ENCODE results near the gene GALNT9.

GALNT9 gene

DNA sequence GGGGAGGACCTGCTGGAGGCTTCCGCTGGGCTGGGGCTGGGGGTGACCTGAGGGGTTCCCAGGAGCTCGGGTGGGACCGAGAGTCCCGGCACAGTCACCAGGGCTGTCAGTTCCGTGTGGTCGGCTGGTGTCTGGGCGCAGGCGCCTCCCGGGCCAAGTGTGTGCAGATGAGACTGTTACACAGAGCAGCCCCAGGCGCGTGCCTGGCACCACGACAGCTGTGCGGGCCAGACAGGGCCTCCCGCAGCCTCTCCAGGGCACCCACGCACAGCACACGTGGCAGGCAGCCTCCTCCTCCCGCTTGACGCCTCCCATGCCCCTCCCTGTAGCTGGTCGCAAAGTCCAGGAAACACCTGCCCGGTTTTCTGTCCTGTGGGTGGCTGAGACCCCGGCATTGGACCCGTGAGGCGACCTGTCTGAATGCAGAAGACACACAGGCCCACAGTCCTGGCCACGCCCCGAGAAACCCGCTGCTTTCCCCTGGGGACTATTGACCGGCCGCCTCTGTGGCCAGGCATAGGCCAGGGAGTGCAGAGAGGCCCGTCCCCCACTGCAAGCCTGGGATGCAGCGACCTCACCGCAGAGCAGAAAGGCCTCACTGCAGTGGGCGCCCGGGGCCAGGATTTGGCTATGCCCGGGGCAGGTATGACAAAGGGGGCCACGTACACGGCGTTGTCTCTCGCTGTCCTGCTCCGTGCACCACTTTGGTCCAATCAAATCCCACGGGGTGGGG lies 12.1 kb upstream of the GALNT9 start:
- H3K9me3 ChIP-seq (ENCODE audit: control insufficient read depth, low read length): peaks cover 2% of the 10 kb centered on the region
- H4K91ac ChIP-seq (ENCODE audit: low read length): no peak overlapping the region
- H2BK12ac ChIP-seq (ENCODE audit: low read length in 2 of 2): no peak overlapping the region
- no peak overlapping the region for H3K14ac ChIP-seq (ENCODE audit: low read length in 2 of 2)
- H3K27ac ChIP-seq (ENCODE audit: low read length, poor library complexity, severe bottlenecking): no peak overlapping the region
- H3K9ac ChIP-seq (ENCODE audit: low read length): no peak overlapping the region
- H2AK5ac ChIP-seq (ENCODE audit: low read length, severe bottlenecking): no peak overlapping the region
- H4K8ac ChIP-seq (ENCODE audit: low read length): no peak overlapping the region
- H2BK5ac ChIP-seq (ENCODE audit: low read depth, low read length, poor library complexity, severe bottlenecking): no peak overlapping the region
- DNase-seq: no peak
- no peak overlapping the region for H3K4me2 ChIP-seq (ENCODE audit: low read length, poor library complexity, severe bottlenecking)
- H3K4me1 ChIP-seq (ENCODE audit: control insufficient read depth, insufficient read depth, low read depth, low read length): peaks cover 2% of the 10 kb centered on the region
- H3K4me3 ChIP-seq (ENCODE audit: insufficient read depth in 1 of 2, low read depth in 1 of 2, low read length in 2 of 2): no peak overlapping the region
- H2AFZ ChIP-seq (ENCODE audit: low read depth, low read length): no peak overlapping the region
- H3K4ac ChIP-seq (ENCODE audit: low read depth in 1 of 2, low read length in 2 of 2): no peak overlapping the region
- H3K18ac ChIP-seq (ENCODE audit: low read depth in 1 of 2, low read length in 2 of 2): no peak overlapping the region
- 88% methylated on average over 40 of the region's 40 CpGs for WGBS
- no peak overlapping the region for H2BK15ac ChIP-seq (ENCODE audit: low read depth, poor library complexity, severe bottlenecking)
- H3K36me3 ChIP-seq (ENCODE audit: control insufficient read depth in 1 of 2, insufficient read depth in 2 of 2, low read depth in 1 of 2, low read length in 2 of 2): no peaks in the 10 kb centered on the region
- no peak overlapping the region for H3K23ac ChIP-seq (ENCODE audit: low read length in 2 of 2)
- peaks cover 0 to 81% of the 10 kb centered on the region in 2 experiments for H3K27me3 ChIP-seq (ENCODE audit: control insufficient read depth in 1 of 2, insufficient read depth in 1 of 2, low read length in 2 of 2)
- H3K79me1 ChIP-seq (replicated peaks; ENCODE audit: low read length, poor library complexity, severe bottlenecking): no peaks in the 10 kb centered on the region
- no peak overlapping the region for H2BK120ac ChIP-seq (ENCODE audit: low read depth, low read length)

GRCh38 chr12:132340266-132341035 lies 11.1 kb upstream of the GALNT9 start:
- no peak for DNase-seq
- Histone ChIP-seq H3K4me3 (ENCODE audit: insufficient read depth in 1 of 2, low read depth in 1 of 2, low read length in 2 of 2) (no peak overlapping the region), H3K9ac (ENCODE audit: low read length) (no peak overlapping the region), H3K9me3 (ENCODE audit: control insufficient read depth, low read length) (peaks cover 2% of the 10 kb centered on the region), H3K14ac (ENCODE audit: low read length in 2 of 2) (no peak overlapping the region), H2BK12ac (ENCODE audit: low read length in 2 of 2) (no peak overlapping the region), H3K36me3 (ENCODE audit: control insufficient read depth in 1 of 2, insufficient read depth in 2 of 2, low read depth in 1 of 2, low read length in 2 of 2) (no peaks in the 10 kb centered on the region), H3K4me2 (ENCODE audit: low read length, poor library complexity, severe bottlenecking) (no peak overlapping the region), H3K18ac (ENCODE audit: low read depth in 1 of 2, low read length in 2 of 2) (no peak overlapping the region), H2AFZ (ENCODE audit: low read depth, low read length) (no peak overlapping the region), H4K8ac (ENCODE audit: low read length) (no peak overlapping the region), H2BK15ac (ENCODE audit: low read depth, poor library complexity, severe bottlenecking) (no peak overlapping the region), H2AK5ac (ENCODE audit: low read length, severe bottlenecking) (no peak overlapping the region), H3K23ac (ENCODE audit: low read length in 2 of 2) (no peak overlapping the region), H3K27me3 (ENCODE audit: control insufficient read depth in 1 of 2, insufficient read depth in 1 of 2, low read length in 2 of 2) (peaks cover 0 to 75% of the 10 kb centered on the region in 2 experiments), H4K91ac (ENCODE audit: low read length) (no peak overlapping the region), H3K27ac (ENCODE audit: low read length, poor library complexity, severe bottlenecking) (no peak overlapping the region), H3K79me1 (replicated peaks; ENCODE audit: low read length, poor library complexity, severe bottlenecking) (no peaks in the 10 kb centered on the region), H3K4me1 (ENCODE audit: control insufficient read depth, insufficient read depth, low read depth, low read length) (peaks cover 2% of the 10 kb centered on the region), H2BK5ac (ENCODE audit: low read depth, low read length, poor library complexity, severe bottlenecking) (no peak overlapping the region), H3K4ac (ENCODE audit: low read depth in 1 of 2, low read length in 2 of 2) (no peak overlapping the region), H2BK120ac (ENCODE audit: low read depth, low read length) (no peak overlapping the region)
- 93% methylated on average over 43 of the region's 43 CpGs for WGBS

DNA sequence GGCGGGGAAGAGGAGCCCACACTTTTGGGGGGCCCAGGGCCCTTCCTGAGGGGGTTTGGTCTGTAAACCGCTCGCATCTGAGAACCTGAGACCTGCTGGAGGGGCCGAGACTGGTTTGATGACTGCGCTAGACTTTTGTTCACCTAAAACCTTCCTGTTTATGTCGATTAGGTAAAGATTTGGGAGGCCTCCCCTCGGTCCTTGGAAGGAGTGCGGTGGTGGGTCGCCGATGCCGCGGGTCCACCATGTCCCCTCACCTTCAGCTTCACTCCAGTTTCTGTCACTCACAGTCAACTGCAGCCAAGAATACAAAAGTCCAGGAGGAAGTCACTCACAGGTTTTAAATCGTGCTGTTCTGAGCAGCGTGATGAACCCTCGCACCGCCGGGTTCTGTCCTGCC lies 10.5 kb upstream of the GALNT9 start:
- no peak overlapping the region for H2AK5ac ChIP-seq (ENCODE audit: low read length, severe bottlenecking)
- H3K27me3 ChIP-seq (ENCODE audit: control insufficient read depth in 1 of 2, insufficient read depth in 1 of 2, low read length in 2 of 2): peaks cover 0 to 75% of the 10 kb centered on the region in 2 experiments
- no peak overlapping the region for H3K9ac ChIP-seq (ENCODE audit: low read length)
- no peak overlapping the region for H3K4me2 ChIP-seq (ENCODE audit: low read length, poor library complexity, severe bottlenecking)
- H2BK15ac ChIP-seq (ENCODE audit: low read depth, poor library complexity, severe bottlenecking): no peak overlapping the region
- peaks cover 2% of the 10 kb centered on the region for H3K4me1 ChIP-seq (ENCODE audit: control insufficient read depth, insufficient read depth, low read depth, low read length)
- H2AFZ ChIP-seq (ENCODE audit: low read depth, low read length): no peak overlapping the region
- H3K4me3 ChIP-seq (ENCODE audit: insufficient read depth in 1 of 2, low read depth in 1 of 2, low read length in 2 of 2): no peak overlapping the region
- H4K91ac ChIP-seq (ENCODE audit: low read length): no peak overlapping the region
- H3K36me3 ChIP-seq (ENCODE audit: control insufficient read depth in 1 of 2, insufficient read depth in 2 of 2, low read depth in 1 of 2, low read length in 2 of 2): no peaks in the 10 kb centered on the region
- H4K8ac ChIP-seq (ENCODE audit: low read length): no peak overlapping the region
- 89% methylated on average over 17 of the region's 17 CpGs for WGBS
- H2BK120ac ChIP-seq (ENCODE audit: low read depth, low read length): no peak overlapping the region
- no peak overlapping the region for H2BK12ac ChIP-seq (ENCODE audit: low read length in 2 of 2)
- no peak overlapping the region for H3K4ac ChIP-seq (ENCODE audit: low read depth in 1 of 2, low read length in 2 of 2)
- peaks cover 2% of the 10 kb centered on the region for H3K9me3 ChIP-seq (ENCODE audit: control insufficient read depth, low read length)
- no peak overlapping the region for H3K27ac ChIP-seq (ENCODE audit: low read length, poor library complexity, severe bottlenecking)
- no peak overlapping the region for H3K18ac ChIP-seq (ENCODE audit: low read depth in 1 of 2, low read length in 2 of 2)
- no peak for DNase-seq
- H3K79me1 ChIP-seq (replicated peaks; ENCODE audit: low read length, poor library complexity, severe bottlenecking): no peaks in the 10 kb centered on the region
- H3K14ac ChIP-seq (ENCODE audit: low read length in 2 of 2): no peak overlapping the region
- no peak overlapping the region for H3K23ac ChIP-seq (ENCODE audit: low read length in 2 of 2)
- H2BK5ac ChIP-seq (ENCODE audit: low read depth, low read length, poor library complexity, severe bottlenecking): no peak overlapping the region

DNA sequence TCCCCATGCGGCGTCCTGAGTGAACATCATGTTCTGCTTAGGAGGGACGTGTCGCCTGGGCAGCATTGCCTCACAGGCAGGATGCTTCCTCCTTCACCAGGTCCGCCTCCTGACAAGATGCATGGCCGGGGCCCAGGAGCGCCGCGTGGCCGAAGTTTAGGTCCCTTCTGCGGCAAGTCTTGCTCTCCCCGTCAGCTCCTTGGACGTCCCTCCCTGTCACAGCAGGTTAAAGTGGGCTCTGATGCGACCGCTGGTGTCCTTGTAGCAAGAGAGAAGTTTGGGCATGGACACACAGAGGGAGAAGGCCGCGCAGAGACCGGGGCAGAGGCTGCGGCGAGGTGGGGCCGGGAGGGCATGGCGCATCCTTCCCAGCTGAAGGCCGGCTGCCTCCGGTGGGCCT lies 9.4 kb upstream of the GALNT9 start:
- H3K4ac ChIP-seq (ENCODE audit: low read depth in 1 of 2, low read length in 2 of 2): no peak overlapping the region
- H4K8ac ChIP-seq (ENCODE audit: low read length): no peak overlapping the region
- DNase-seq: no peak
- no peak overlapping the region for H3K27ac ChIP-seq (ENCODE audit: low read length, poor library complexity, severe bottlenecking)
- H4K91ac ChIP-seq (ENCODE audit: low read length): no peak overlapping the region
- no peak overlapping the region for H3K4me3 ChIP-seq (ENCODE audit: insufficient read depth in 1 of 2, low read depth in 1 of 2, low read length in 2 of 2)
- WGBS: 89% methylated on average over 24 of the region's 24 CpGs
- H3K36me3 ChIP-seq (ENCODE audit: control insufficient read depth in 1 of 2, insufficient read depth in 2 of 2, low read depth in 1 of 2, low read length in 2 of 2): no peaks in the 10 kb centered on the region
- no peaks in the 10 kb centered on the region for H3K79me1 ChIP-seq (replicated peaks; ENCODE audit: low read length, poor library complexity, severe bottlenecking)
- H3K9me3 ChIP-seq (ENCODE audit: control insufficient read depth, low read length): peaks cover 2% of the 10 kb centered on the region
- peaks cover 0 to 73% of the 10 kb centered on the region in 2 experiments for H3K27me3 ChIP-seq (ENCODE audit: control insufficient read depth in 1 of 2, insufficient read depth in 1 of 2, low read length in 2 of 2)
- H3K9ac ChIP-seq (ENCODE audit: low read length): no peak overlapping the region
- H3K4me1 ChIP-seq (ENCODE audit: control insufficient read depth, insufficient read depth, low read depth, low read length): peaks cover 2% of the 10 kb centered on the region
- no peak overlapping the region for H2BK15ac ChIP-seq (ENCODE audit: low read depth, poor library complexity, severe bottlenecking)
- no peak overlapping the region for H3K4me2 ChIP-seq (ENCODE audit: low read length, poor library complexity, severe bottlenecking)
- no peak overlapping the region for H3K23ac ChIP-seq (ENCODE audit: low read length in 2 of 2)
- H2BK12ac ChIP-seq (ENCODE audit: low read length in 2 of 2): no peak overlapping the region
- no peak overlapping the region for H2AFZ ChIP-seq (ENCODE audit: low read depth, low read length)
- no peak overlapping the region for H2AK5ac ChIP-seq (ENCODE audit: low read length, severe bottlenecking)
- no peak overlapping the region for H3K14ac ChIP-seq (ENCODE audit: low read length in 2 of 2)
- H3K18ac ChIP-seq (ENCODE audit: low read depth in 1 of 2, low read length in 2 of 2): no peak overlapping the region
- H2BK5ac ChIP-seq (ENCODE audit: low read depth, low read length, poor library complexity, severe bottlenecking): no peak overlapping the region
- no peak overlapping the region for H2BK120ac ChIP-seq (ENCODE audit: low read depth, low read length)
